GM18858 (cell line): Measurements from ENCODE around the gene FZD1.
A peak's percentile ranks its signal among the peaks of the same experiment; 100 is the strongest.

Source experiments
- ATAC-seq: cut with Tn5 transposase; IDR thresholded peaks from one replicate; pipeline ENCODE4 v1.9.1; 2021; ENCODE audit not compliant: unreplicated experiment

The FZD1 gene

DNA sequence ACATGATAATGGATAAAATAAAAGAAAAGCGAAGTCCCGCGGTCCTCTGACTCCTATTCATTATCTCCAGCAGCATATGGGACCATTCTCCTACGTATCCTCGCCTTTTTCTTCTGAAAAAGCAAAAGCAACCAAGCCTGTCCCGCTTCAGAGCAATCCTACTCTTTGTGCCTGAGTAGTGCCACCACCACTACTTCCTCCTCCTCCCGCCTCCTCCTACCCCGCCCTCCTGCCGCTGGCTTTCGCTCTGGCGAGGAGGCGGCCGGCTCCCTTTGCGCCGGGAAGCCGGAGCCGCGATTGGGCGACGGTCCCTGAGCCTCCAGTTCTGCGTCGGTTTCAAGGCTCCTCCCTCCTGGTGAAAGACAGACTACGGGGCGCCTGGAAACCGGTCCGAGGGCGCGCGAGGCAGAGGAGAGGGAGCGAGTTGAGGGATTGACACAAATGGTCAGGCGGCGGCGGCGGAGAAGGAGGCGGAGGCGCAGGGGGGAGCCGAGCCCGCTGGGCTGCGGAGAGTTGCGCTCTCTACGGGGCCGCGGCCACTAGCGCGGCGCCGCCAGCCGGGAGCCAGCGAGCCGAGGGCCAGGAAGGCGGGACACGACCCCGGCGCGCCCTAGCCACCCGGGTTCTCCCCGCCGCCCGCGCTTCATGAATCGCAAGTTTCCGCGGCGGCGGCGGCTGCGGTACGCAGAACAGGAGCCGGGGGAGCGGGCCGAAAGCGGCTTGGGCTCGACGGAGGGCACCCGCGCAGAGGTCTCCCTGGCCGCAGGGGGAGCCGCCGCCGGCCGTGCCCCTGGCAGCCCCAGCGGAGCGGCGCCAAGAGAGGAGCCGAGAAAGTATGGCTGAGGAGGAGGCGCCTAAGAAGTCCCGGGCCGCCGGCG lies at the start of gene FZD1:
Gene FZD1 (plus strand): TSS at position 388 of the 878 bp plus-strand sequence. CDS start 448 bp downstream, at position 836.
- peak; percentile 82 for ATAC-seq

GRCh38 chr7:91226411-91226810 lies 37.8 kb upstream of the FZD1 start:
- ATAC-seq: no peak

DNA sequence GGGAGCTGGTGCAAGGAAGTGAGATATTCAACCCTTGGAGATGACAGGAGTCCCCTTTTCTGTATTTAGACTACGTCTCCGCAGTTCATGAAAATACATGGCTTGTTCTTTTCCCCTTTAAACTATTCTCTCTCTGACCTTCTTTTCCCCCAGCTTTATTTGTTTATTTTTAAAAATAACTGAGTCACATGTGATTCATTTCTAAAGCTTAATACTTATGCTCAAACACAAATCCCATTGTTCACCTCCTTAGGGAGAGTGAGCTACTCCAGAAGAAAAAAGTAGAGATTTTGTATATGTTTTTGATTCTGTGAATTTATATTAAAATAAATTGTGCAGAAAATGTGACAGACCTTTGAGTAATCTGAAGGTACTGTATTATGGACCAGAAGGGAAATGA lies 35.9 kb upstream of the FZD1 start:
- no peak for ATAC-seq

GRCh38 chr7:91228927-91229558 lies 35.2 kb upstream of the FZD1 start:
- no peak for ATAC-seq

DNA sequence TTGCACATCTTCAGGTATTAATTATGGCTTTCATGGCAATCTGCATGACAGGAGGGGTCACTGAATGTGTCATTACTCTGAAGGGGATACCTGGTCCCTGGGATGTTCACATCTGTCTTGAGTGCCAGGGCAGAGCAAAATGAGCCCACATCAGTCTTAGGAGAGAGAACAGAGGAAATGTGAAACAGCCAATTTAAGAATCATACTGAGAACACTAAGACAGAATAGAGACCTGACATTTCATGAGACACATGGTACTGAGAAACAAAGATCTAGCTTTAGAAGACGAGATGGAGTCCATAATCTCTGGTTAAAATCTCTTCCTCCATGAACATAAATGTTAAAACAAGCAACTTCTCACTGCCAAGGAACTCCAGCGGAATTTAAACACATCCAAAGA lies 34.1 kb upstream of the FZD1 start:
- ATAC-seq: no peak

GRCh38 chr7:91230503-91230902 lies 33.7 kb upstream of the FZD1 start:
- ATAC-seq: no peak

GRCh38 chr7:91233212-91233611 lies 31.0 kb upstream of the FZD1 start:
- no peak for ATAC-seq

DNA sequence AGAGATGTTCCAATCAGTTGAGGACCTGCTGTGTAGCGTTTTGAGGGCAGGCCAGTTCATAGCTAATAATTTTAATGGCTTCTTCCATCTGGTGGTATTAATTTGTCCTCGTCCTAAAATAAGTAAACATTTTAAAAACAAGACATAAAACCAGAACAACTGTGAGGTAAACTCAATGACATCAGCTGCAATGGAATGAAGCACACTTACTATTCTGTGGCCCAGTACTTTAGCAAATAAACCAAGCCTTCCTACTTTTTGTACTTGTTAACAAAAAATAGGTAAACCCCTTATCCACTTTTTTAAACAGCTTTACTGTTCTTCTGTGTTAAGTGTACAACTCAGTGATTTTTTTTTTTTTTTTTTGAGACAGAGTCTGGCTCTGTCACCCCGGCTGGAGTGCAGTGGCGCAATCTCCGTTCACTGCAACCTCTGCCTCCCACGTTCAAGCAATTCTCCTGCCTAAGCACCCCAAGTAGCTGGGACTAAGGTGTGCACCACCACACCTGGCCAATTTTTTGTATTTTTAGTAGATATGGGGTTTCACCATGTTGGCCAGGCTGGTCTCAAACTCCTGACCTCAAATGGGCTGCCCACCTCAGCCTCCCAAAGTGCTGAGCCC lies 28.9 kb upstream of the FZD1 start:
- ATAC-seq: no peak

DNA sequence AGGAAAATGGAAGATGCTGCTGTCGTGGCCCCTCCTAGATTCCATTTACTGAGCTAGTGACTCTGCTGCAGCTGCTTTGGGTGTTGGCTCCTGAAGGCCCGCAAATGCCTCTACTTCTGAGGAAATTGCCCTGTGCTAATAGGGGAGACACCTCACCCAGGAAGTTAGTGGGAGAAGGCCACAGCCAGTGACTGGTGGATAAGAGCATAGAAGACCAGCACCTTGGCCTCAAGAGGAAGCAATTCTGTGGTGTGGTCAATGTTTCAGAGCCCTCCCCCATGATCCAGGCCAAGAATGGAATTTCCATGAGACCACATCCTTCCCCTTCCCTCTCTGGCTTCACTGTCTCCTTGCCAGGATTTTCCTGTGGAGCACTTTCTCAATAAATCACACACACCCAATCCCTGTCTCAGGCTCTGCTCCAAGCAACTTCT lies 25.0 kb upstream of the FZD1 start:
- ATAC-seq: no peak

GRCh38 chr7:91239772-91240171 lies 24.5 kb upstream of the FZD1 start:
- no peak for ATAC-seq

DNA sequence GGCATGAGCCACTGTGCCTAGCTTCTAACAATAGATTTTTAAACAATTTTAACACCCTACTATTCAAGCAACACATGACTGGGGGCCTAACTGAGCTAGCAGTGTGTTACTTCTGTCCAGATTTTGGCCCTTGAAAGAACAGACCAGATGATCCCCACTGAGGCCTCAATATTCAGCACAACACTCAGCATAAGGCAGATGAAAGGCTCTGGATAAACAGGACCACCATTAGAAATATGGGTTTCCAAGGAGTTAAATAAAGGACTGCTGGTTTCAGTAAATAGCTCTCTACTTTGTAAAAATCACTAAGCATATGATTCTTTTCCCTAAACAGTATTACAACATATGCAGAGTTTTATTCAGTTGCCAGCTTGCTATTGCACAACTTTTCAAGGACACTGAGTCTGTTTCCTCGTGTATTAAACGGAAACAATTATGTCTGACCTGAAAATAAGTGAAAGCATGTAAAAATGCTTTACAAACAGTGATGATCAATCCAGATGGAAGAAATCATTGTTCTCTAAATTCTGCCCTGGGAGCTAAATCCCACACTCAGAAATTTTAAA lies 23.8 kb upstream of the FZD1 start:
- ATAC-seq: no peak

GRCh38 chr7:91242097-91242844 lies 22.0 kb upstream of the FZD1 start:
- ATAC-seq: no peak

- no peak for ATAC-seq
Measured at GRCh38 chr7:91243591-91244301, 20.5 kb upstream of the FZD1 start.

DNA sequence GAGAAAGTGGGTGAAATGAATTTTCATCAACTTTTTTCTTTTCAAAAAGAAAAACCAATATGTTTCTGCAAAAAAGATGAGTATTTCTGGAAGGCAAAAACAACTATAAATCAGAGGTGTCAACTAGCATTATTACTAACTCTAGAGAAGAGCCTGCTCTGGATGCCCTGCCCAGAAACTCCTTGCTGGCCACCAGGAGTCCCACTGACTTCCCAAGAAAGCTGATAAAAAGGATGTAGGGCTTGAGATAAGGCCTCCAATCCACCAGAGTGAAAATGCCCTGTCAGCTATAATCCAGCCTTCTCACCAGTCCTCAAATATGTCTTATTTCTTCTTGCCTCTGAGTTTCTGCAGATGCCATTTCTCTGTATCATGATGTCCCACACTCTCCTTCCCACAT lies 16.7 kb upstream of the FZD1 start:
- ATAC-seq: no peak

- ATAC-seq: no peak
Measured at GRCh38 chr7:91248996-91249395, 15.2 kb upstream of the FZD1 start.

DNA sequence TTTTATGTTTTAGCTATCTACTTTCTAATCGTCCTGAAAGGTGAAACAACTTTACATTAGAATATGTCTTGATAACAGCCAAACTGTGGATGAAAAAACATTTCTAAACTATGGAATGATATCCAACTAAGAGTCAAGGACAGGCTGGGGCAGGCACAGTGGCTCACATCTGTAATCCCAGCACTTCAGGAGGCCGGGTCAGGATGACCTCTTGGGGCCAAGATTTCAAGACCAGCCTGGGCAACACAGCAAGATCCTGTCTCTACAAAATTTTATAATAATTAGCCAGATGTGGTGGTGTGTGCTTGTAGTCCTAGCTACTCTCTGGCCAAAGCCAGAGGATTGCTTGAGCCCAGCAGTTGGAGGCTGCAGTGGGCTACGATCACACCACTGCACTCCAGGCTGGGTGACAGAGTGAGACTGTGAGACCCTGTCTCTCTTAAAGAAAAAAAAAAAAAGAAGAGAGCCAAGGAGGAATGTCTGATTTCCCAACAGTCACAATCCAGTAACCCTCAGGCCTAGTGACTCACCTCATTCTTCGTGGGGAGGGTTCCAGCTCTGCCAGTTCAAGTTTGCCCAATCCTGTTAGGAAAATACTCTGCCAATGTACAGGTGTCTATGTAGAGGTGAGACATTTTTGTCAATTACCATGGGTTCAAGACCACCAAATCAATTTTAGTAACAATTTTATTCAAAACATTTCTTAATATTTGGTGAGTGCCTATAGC lies 14.6 kb upstream of the FZD1 start:
- no peak for ATAC-seq

DNA sequence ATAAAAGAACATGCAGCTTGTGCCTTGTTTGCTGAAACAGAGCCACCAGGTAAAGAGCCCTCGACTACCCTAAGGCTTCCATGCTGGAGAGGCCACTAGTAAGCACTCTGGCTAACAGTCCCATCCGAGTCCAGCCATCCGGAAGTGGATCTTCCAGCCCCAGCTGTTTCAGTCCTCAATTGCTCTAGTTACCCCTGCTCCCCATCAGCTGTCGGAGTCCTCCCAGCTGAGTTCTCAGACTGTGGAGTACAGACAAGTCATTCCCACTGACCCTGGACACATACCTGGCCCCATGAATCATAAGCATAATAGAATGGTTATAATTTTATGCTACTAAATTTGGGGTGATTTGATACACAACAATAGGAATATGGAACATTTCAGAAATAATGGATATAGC lies 13.5 kb upstream of the FZD1 start:
- ATAC-seq: no peak

- ATAC-seq: no peak
Measured at GRCh38 chr7:91251877-91252276, 12.4 kb upstream of the FZD1 start.

DNA sequence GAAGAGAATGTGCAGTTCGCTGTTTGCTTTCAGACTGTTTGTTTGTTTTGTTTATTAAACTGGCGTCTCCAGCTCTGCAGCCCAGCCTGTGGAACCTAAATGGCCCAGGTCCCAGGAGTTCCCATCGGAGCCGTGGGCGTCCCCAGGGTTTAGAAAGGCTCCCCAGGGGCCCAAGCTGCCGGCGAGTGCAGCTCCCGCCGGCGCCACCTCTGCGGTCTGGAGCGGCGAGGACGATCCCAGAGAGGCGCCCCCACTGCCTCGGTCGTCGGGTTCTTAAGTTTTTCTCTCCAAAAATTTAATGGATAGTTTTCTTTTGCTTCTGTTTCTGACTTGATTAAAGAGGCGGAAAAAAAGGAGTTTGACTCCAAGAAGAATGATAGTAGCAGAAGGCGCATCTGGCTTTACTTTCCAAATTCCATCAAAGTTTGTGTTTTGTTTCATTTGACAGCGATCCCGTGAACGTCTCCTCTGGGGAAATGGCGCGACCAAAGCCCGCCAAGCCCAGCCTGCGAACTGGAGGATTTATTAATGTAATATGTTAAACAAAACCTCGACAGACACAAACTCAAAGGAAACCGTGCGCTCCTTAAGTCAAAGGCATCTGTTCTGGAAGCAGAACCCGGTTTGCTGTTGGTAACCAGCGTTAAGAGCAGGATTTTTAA lies 718 bp upstream of the FZD1 start:
- ATAC-seq: no peak
